CD4-positive, alpha-beta T cell treated with Interleukin-6 for 4 hours (primary cell): ENCODE results near the gene RASD1.
"Not testable (repeated sequence)": the region's sequence is repeated elsewhere in the genome, so short reads cannot be mapped to it uniquely, and the experiment has no call there.

ENCODE experiments used
- DNase-seq: peaks from one replicate; pipeline ENCODE4 v3.0.0-alpha.2; 2020; ENCODE audit warnings: mixed read lengths

RASD1 gene

GRCh38 chr17:17495536-17496188 lies 533 bp downstream of the RASD1 start:
- DNase-seq: peak; percentile 35

- peak; percentile 21 for DNase-seq
Observed at GRCh38 chr17:17494870-17495535, 1.2 kb downstream of the RASD1 start.

GRCh38 chr17:17494499-17494869 lies 1.7 kb downstream of the RASD1 start:
- no peak for DNase-seq

GRCh38 chr17:17493986-17494466 lies 2.2 kb downstream of the RASD1 start:
- DNase-seq: no peak

GRCh38 chr17:17493249-17493985 lies 2.8 kb downstream of the RASD1 start:
- no peak for DNase-seq

- DNase-seq: no peak
Observed at GRCh38 chr17:17492571-17492970, 3.6 kb downstream of the RASD1 start.

GRCh38 chr17:17492085-17492484 lies 4.1 kb downstream of the RASD1 start:
- DNase-seq: no peak

- no peak for DNase-seq
Observed at GRCh38 chr17:17491546-17491988, 4.6 kb downstream of the RASD1 start.

GRCh38 chr17:17491031-17491471 lies 5.1 kb downstream of the RASD1 start:
- no peak for DNase-seq

- no peak for DNase-seq
Observed at GRCh38 chr17:17487998-17488397, 8.2 kb downstream of the RASD1 start.

GRCh38 chr17:17486416-17486815 lies 9.8 kb downstream of the RASD1 start:
- not testable (repeated sequence) for DNase-seq

GRCh38 chr17:17485420-17485819 lies 10.8 kb downstream of the RASD1 start:
- no peak for DNase-seq

- no peak for DNase-seq
Observed at GRCh38 chr17:17484451-17484899, 11.7 kb downstream of the RASD1 start.

- DNase-seq: no peak
Observed at GRCh38 chr17:17481860-17482259, 14.3 kb downstream of the RASD1 start.

GRCh38 chr17:17480593-17481148 lies 15.5 kb downstream of the RASD1 start:
- DNase-seq: no peak

- no peak for DNase-seq
Observed at GRCh38 chr17:17479209-17479608, 17.0 kb downstream of the RASD1 start.

- peak; percentile 95 for DNase-seq
Observed at GRCh38 chr17:17476865-17477467, 19.2 kb downstream of the RASD1 start, which contains the start of gene MED9. Gene MED9 (plus strand): TSS chr17:17477000. CDS start chr17:17477042, 42 bp downstream.

GRCh38 chr17:17474341-17474740 lies 21.9 kb downstream of the RASD1 start:
- DNase-seq: no peak

GRCh38 chr17:17472333-17472920 lies 23.8 kb downstream of the RASD1 start:
- DNase-seq: no peak

GRCh38 chr17:17469996-17470395 lies 26.2 kb downstream of the RASD1 start:
- no peak for DNase-seq

- no peak for DNase-seq
Observed at GRCh38 chr17:17469358-17469757, 26.8 kb downstream of the RASD1 start.
